ENCODE measurements around the gene RGS10.
"Not testable (repeated sequence)": the region's sequence is repeated elsewhere in the genome, so short reads cannot be mapped to it uniquely, and the experiment has no call there.

The RGS10 gene

GRCh38 chr10:119469325-119469707 lies 73.2 kb downstream of the RGS10 start:
- TF ChIP-seq CTCF (IDR thresholded peaks at IDR 0.05; ENCODE audit: insufficient read depth, low read length, missing control alignments) = no peak
- POLR2A ChIA-PET = interaction anchor here (0.7 kb wide), 1 partner anchor 249 kb away, joined by 4 read pairs; no protein-coding TSS in a partner anchor
- DNase-seq (ENCODE audit: low read depth, low spot score) = no peak
- CTCF ChIA-PET = interaction anchor here (0.5 to 1.4 kb wide), 3 partner anchors 20 to 354 kb away, joined by 3 to 5 read pairs (median 3); no protein-coding TSS in a partner anchor
- no peak overlapping the region for H3K4me3 ChIP-seq (ENCODE audit: low read depth, low read length)

- no peak for DNase-seq (ENCODE audit: low read depth, low spot score)
- POLR2A ChIA-PET = no interaction called here
- CTCF ChIA-PET = interaction anchor here (0.5 to 1.4 kb wide), 2 partner anchors 21 to 353 kb away, joined by 3 to 5 read pairs; no protein-coding TSS in a partner anchor
- no peak for TF ChIP-seq CTCF (IDR thresholded peaks at IDR 0.05; ENCODE audit: insufficient read depth, low read length, missing control alignments)
- no peak overlapping the region for H3K4me3 ChIP-seq (ENCODE audit: low read depth, low read length)
These were observed 73.8 kb downstream of the RGS10 start for GRCh38 chr10:119468542-119469324.

- no peak for TF ChIP-seq CTCF (IDR thresholded peaks at IDR 0.05; ENCODE audit: insufficient read depth, low read length, missing control alignments)
- DNase-seq (ENCODE audit: low read depth, low spot score) = no peak
- H3K4me3 ChIP-seq (ENCODE audit: low read depth, low read length) = no peak overlapping the region
- CTCF ChIA-PET = interaction anchor here (0.8 to 1.4 kb wide), 3 partner anchors 21 to 260 kb away, joined by 3 to 4 read pairs (median 3); partner anchors contain the start of gene GRK5
- POLR2A ChIA-PET = no interaction called here
These were observed 75.9 kb downstream of the RGS10 start for GRCh38 chr10:119466655-119467054.

- CTCF ChIA-PET = interaction anchor here (0.8 to 1.4 kb wide), 4 partner anchors 20 to 259 kb away, joined by 3 to 4 read pairs (median 3); partner anchors contain the start of gene GRK5
These were observed 76.4 kb downstream of the RGS10 start for GRCh38 chr10:119466076-119466475.

GRCh38 chr10:119465085-119465484 lies 77.4 kb downstream of the RGS10 start:
- H3K4me3 ChIP-seq (ENCODE audit: low read depth, low read length) = no peak overlapping the region
- ChIA-PET CTCF (interaction anchor here (0.8 to 1.4 kb wide), 2 partner anchors 19 to 25 kb away, joined by 3 read pairs; no protein-coding TSS in a partner anchor), POLR2A (no interaction called here)
- DNase-seq (ENCODE audit: low read depth, low spot score) = no peak
- no peak for TF ChIP-seq CTCF (IDR thresholded peaks at IDR 0.05; ENCODE audit: insufficient read depth, low read length, missing control alignments)

More at GRCh38 chr10:119466076-119466475, 76.4 kb downstream of the RGS10 start:
- H3K4me3 ChIP-seq (ENCODE audit: low read depth, low read length) = no peak overlapping the region
- no peak for TF ChIP-seq CTCF (IDR thresholded peaks at IDR 0.05; ENCODE audit: insufficient read depth, low read length, missing control alignments)
- POLR2A ChIA-PET = no interaction called here
- no peak for DNase-seq (ENCODE audit: low read depth, low spot score)

GRCh38 chr10:119463195-119463594 lies 79.3 kb downstream of the RGS10 start:
- POLR2A ChIA-PET = interaction anchor here (0.6 kb wide), 1 partner anchor 23 kb away, joined by 3 read pairs; no protein-coding TSS in a partner anchor
- DNase-seq (ENCODE audit: low read depth, low spot score); H3K4me3 ChIP-seq (ENCODE audit: low read depth, low read length); CTCF ChIA-PET: not testable (repeated sequence)
